HG03060 (cell line): ENCODE results near the gene CLDN5.
"Not testable (repeated sequence)": the region's sequence is repeated elsewhere in the genome, so short reads cannot be mapped to it uniquely, and the experiment has no call there.

Source experiments
- ATAC-seq: cut with Tn5 transposase; IDR thresholded peaks from one replicate; pipeline ENCODE4 v1.9.1; 2021; ENCODE audit warnings: low read depth, moderate number of reproducible peaks; ENCODE audit not compliant: unreplicated experiment

The CLDN5 gene

GRCh38 chr22:19548964-19549363, 24.8 kb upstream of the CLDN5 start:
- no peak for ATAC-seq

GRCh38 chr22:19548427-19548826, 24.2 kb upstream of the CLDN5 start:
- not testable (repeated sequence) for ATAC-seq

GRCh38 chr22:19547620-19548019, 23.4 kb upstream of the CLDN5 start:
- no peak for ATAC-seq

GRCh38 chr22:19546680-19547079, 22.5 kb upstream of the CLDN5 start:
- ATAC-seq: no peak

- ATAC-seq: no peak
These were observed 21.7 kb upstream of the CLDN5 start for GRCh38 chr22:19545935-19546207.

GRCh38 chr22:19543970-19544708, 19.9 kb upstream of the CLDN5 start:
- ATAC-seq: no peak

GRCh38 chr22:19540394-19540793, 16.2 kb upstream of the CLDN5 start:
- no peak for ATAC-seq

- no peak for ATAC-seq
These were observed 13.8 kb upstream of the CLDN5 start for GRCh38 chr22:19537941-19538488.

- no peak for ATAC-seq
These were observed 12.4 kb upstream of the CLDN5 start for GRCh38 chr22:19536564-19536963.

- ATAC-seq: no peak
These were observed 10.8 kb upstream of the CLDN5 start for GRCh38 chr22:19535001-19535400.

GRCh38 chr22:19533857-19534256, 9.6 kb upstream of the CLDN5 start:
- ATAC-seq: no peak

- ATAC-seq: no peak
These were observed 8.9 kb upstream of the CLDN5 start for GRCh38 chr22:19533049-19533626.

- not testable (repeated sequence) for ATAC-seq
These were observed 7.1 kb upstream of the CLDN5 start for GRCh38 chr22:19531327-19531726.

- ATAC-seq: no peak
These were observed 6.5 kb upstream of the CLDN5 start for GRCh38 chr22:19530751-19531150.

GRCh38 chr22:19529811-19530210, 5.6 kb upstream of the CLDN5 start:
- ATAC-seq: no peak

- no peak for ATAC-seq
These were observed 3.7 kb upstream of the CLDN5 start for GRCh38 chr22:19527861-19528417.

GRCh38 chr22:19527321-19527721, 3.1 kb upstream of the CLDN5 start:
- no peak for ATAC-seq

- no peak for ATAC-seq
These were observed 2.5 kb upstream of the CLDN5 start for GRCh38 chr22:19526702-19527111.

GRCh38 chr22:19526076-19526701, 2.0 kb upstream of the CLDN5 start:
- no peak for ATAC-seq

GRCh38 chr22:19525666-19526065, 1.5 kb upstream of the CLDN5 start:
- ATAC-seq: no peak

- no peak for ATAC-seq
These were observed 978 bp upstream of the CLDN5 start for GRCh38 chr22:19525116-19525660.
